ENCODE results near the gene FBXW11. TPM values are rescaled to one million over a fixed set of nuclear protein-coding genes. Genes with fewer than 3 reads are reported as not detected.

The FBXW11 gene
- total RNA-seq, 1 experiment from 2014 or later = 69.2 TPM

DNA sequence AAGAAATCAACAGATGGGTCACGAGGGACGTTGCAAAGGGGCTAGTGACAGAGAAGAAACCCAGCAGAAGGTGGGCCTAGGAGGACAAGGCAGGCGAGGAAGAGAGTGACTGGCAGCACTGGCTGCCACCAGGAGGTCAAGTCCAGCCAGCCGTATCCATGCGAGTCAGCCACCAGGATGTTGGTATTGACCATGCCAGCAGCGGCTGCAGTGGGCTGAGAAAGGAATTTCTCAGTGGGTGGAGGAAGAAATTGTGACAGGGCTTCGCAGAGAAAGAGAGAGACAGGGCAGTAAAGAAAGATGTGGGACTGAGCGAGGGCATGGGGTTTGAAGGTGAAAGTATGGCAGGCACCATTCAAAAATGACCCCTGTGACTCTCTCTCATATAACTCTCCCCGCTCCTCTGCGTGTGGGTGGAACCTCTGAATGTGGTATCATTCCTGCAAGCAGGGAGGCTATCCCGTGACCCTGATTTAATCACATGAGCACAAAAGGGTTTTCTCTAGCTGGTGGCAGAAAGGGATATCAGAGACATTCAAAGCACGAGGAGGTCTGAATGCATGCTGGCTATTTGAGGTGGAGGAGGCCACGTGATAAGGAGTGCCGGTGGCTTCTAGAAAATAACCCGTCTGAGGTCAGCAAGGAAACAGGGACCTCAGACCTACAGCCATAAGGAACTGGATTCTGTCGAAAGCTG lies 45.4 kb upstream of the FBXW11 start:
- TF ChIP-seq EZH2 (IDR thresholded peaks at IDR 0.05; ENCODE audit: low read length, unreplicated experiment) (no peak), EZH2phosphoT487 (IDR thresholded peaks at IDR 0.05; ENCODE audit: borderline replicate concordance, low read length) (no peak)
- TF ChIP-seq, protein P1, sequence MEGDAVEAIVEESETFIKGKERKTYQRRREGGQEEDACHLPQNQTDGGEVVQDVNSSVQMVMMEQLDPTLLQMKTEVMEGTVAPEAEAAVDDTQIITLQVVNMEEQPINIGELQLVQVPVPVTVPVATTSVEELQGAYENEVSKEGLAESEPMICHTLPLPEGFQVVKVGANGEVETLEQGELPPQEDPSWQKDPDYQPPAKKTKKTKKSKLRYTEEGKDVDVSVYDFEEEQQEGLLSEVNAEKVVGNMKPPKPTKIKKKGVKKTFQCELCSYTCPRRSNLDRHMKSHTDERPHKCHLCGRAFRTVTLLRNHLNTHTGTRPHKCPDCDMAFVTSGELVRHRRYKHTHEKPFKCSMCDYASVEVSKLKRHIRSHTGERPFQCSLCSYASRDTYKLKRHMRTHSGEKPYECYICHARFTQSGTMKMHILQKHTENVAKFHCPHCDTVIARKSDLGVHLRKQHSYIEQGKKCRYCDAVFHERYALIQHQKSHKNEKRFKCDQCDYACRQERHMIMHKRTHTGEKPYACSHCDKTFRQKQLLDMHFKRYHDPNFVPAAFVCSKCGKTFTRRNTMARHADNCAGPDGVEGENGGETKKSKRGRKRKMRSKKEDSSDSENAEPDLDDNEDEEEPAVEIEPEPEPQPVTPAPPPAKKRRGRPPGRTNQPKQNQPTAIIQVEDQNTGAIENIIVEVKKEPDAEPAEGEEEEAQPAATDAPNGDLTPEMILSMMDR (conservative IDR thresholded peaks at IDR 0.05; ENCODE audit: low read depth, low read length) = no peak

DNA sequence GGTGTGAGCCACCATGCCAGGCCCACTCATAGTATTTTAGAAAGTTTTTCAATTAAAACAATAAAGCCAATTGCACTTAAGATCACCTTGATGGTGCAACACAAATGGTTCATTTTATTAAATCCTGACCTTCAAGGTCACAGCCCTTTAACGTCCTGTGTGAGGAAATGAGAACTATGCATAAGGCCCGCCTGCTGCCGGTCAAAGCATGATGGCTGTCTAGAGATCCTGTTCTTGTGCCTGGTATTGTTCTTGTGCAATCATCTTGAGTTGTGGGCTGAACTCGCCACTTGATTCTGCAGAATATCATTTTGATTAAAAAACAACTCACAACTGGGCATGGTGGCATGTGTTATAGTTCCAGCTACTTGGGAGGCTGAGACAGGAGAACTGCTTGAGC lies 43.6 kb upstream of the FBXW11 start:
- Histone ChIP-seq H3K9me2 (replicated peaks; ENCODE audit: low read length) (no peaks in the 10 kb centered on the region), H3K4me3 (ENCODE audit: low read length) (no peak overlapping the region), H3K27me3 (ENCODE audit: low read length) (no peaks in the 10 kb centered on the region), H3K9ac (ENCODE audit: low read length) (no peak overlapping the region), H3F3A (ENCODE audit: low read length, unreplicated experiment) (no peaks in the 10 kb centered on the region), H2AFZ (ENCODE audit: low read length) (no peak overlapping the region), H3K4me1 (ENCODE audit: insufficient read depth, low read length) (no peaks in the 10 kb centered on the region), H3K27ac (ENCODE audit: low read length) (no peak overlapping the region), H3K9me3 (ENCODE audit: low read length) (no peaks in the 10 kb centered on the region), H3K4me2 (ENCODE audit: low read length) (no peak overlapping the region), H4K20me1 (ENCODE audit: low read length) (no peaks in the 10 kb centered on the region), H3K79me2 (ENCODE audit: low read length) (no peaks in the 10 kb centered on the region), H3K36me3 (ENCODE audit: low read depth, low read length) (peaks cover 19% of the 10 kb centered on the region; the same call in 1 of the 2 replicates)
- no peak for ATAC-seq
- TF ChIP-seq EZH2 (IDR thresholded peaks at IDR 0.05; ENCODE audit: low read length, unreplicated experiment) (no peak), EZH2phosphoT487 (IDR thresholded peaks at IDR 0.05; ENCODE audit: borderline replicate concordance, low read length) (no peak)
- TF ChIP-seq, protein P1 (conservative IDR thresholded peaks at IDR 0.05; ENCODE audit: low read depth, low read length) = no peak
- no TSS peak for BruUV-seq (replicated peaks)
- ChIA-PET POLR2A (ENCODE audit: unreplicated experiment) (no interaction called here), CTCF (no interaction called here)
- intact Hi-C loops (cut with micrococcal nuclease) = no loop called here
- no peak for DNase-seq

More for the DNA sequence above, 45.4 kb upstream of the FBXW11 start:
- no peak overlapping the region for H3K27ac ChIP-seq (ENCODE audit: low read length)
- no peaks in the 10 kb centered on the region for H3K4me1 ChIP-seq (ENCODE audit: insufficient read depth, low read length)
- no peak overlapping the region for H3K9ac ChIP-seq (ENCODE audit: low read length)
- H4K20me1 ChIP-seq (ENCODE audit: low read length) = no peaks in the 10 kb centered on the region
- H3K9me2 ChIP-seq (replicated peaks; ENCODE audit: low read length) = no peaks in the 10 kb centered on the region
- peak; percentile 12 for DNase-seq
- H3K9me3 ChIP-seq (ENCODE audit: low read length) = no peaks in the 10 kb centered on the region
- intact Hi-C loops (cut with micrococcal nuclease) = no loop called here
- no peak overlapping the region for H3K4me3 ChIP-seq (ENCODE audit: low read length)
- H2AFZ ChIP-seq (ENCODE audit: low read length) = no peak overlapping the region
- POLR2A ChIA-PET (ENCODE audit: unreplicated experiment) = no interaction called here
- H3K79me2 ChIP-seq (ENCODE audit: low read length) = no peaks in the 10 kb centered on the region
- peaks cover 19% of the 10 kb centered on the region; the same call in 1 of the 2 replicates for H3K36me3 ChIP-seq (ENCODE audit: low read depth, low read length)
- BruUV-seq (replicated peaks) = no TSS peak
- CTCF ChIA-PET = no interaction called here
- H3K27me3 ChIP-seq (ENCODE audit: low read length) = no peaks in the 10 kb centered on the region
- peak; percentile 48; the same call in 1 of the 2 replicates for ATAC-seq
- no peaks in the 10 kb centered on the region for H3F3A ChIP-seq (ENCODE audit: low read length, unreplicated experiment)
- no peak overlapping the region for H3K4me2 ChIP-seq (ENCODE audit: low read length)

DNA sequence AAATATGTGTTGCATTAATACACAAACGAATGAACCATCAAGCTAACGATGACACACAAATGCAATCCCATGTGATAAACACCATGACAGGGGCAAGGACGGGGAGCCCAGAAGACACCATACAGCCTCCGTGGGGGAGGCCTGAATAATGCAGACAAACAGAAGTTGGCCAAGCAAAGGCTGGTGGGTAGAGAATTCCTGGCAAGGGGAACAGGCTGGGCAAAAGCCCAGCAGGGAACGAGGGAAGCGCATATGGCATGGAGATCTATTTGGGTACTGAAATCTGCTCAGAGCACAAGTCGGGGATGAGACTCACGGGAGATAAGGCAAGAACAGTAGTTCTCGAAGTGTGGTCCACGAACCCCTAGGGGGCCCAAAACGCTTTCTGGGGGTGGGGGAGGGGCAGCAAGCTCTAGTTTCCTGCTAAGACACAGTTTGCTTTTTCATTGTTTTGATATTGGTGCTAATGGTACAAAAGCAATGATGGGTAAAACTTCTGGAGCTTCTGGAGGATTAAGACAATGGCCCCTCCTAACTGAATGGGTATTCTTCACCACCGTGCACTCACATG lies 42.9 kb upstream of the FBXW11 start:
- CTCF ChIA-PET = no interaction called here
- H3K79me2 ChIP-seq (ENCODE audit: low read length) = no peaks in the 10 kb centered on the region
- no peak overlapping the region for H3K4me3 ChIP-seq (ENCODE audit: low read length)
- no peaks in the 10 kb centered on the region for H3F3A ChIP-seq (ENCODE audit: low read length, unreplicated experiment)
- BruUV-seq (replicated peaks) = no TSS peak
- POLR2A ChIA-PET (ENCODE audit: unreplicated experiment) = no interaction called here
- no peaks in the 10 kb centered on the region for H4K20me1 ChIP-seq (ENCODE audit: low read length)
- intact Hi-C loops (cut with micrococcal nuclease) = loop anchor here (10.0 kb wide), 1 partner anchor 635 kb away; the partner anchor contains the start of gene FGF18
- no peak overlapping the region for H3K9ac ChIP-seq (ENCODE audit: low read length)
- H3K27me3 ChIP-seq (ENCODE audit: low read length) = no peaks in the 10 kb centered on the region
- TF ChIP-seq, protein P1 (conservative IDR thresholded peaks at IDR 0.05; ENCODE audit: low read depth, low read length) = no peak
- TF ChIP-seq EZH2 (IDR thresholded peaks at IDR 0.05; ENCODE audit: low read length, unreplicated experiment) = no peak
- no peak for TF ChIP-seq EZH2phosphoT487 (IDR thresholded peaks at IDR 0.05; ENCODE audit: borderline replicate concordance, low read length)
- DNase-seq (no peak), ATAC-seq (no peak)
- H3K4me2 ChIP-seq (ENCODE audit: low read length) = no peak overlapping the region
- no peaks in the 10 kb centered on the region for H3K4me1 ChIP-seq (ENCODE audit: insufficient read depth, low read length)
- peaks cover 18% of the 10 kb centered on the region; the same call in 1 of the 2 replicates for H3K36me3 ChIP-seq (ENCODE audit: low read depth, low read length)
- no peak overlapping the region for H2AFZ ChIP-seq (ENCODE audit: low read length)
- H3K9me3 ChIP-seq (ENCODE audit: low read length) = no peaks in the 10 kb centered on the region
- H3K27ac ChIP-seq (ENCODE audit: low read length) = no peak overlapping the region
- no peaks in the 10 kb centered on the region for H3K9me2 ChIP-seq (replicated peaks; ENCODE audit: low read length)

Measured in PC-3 (cell line).